Astrocyte (in vitro differentiated cells and primary cell): ENCODE data around the gene LITAF. TPM values are rescaled to one million over a fixed set of nuclear protein-coding genes. Genes with fewer than 3 reads are reported as not detected.
"Not testable (repeated sequence)": the region's sequence is repeated elsewhere in the genome, so short reads cannot be mapped to it uniquely, and the experiment has no call there.

Experiments used
- DNase-seq: peaks from one replicate; pipeline ENCODE4 v3.0.0-alpha.2; 2010; ENCODE audit warnings: low read depth
- FAIRE-seq: peaks from 2 replicates; lab custom pipeline; 2011; peaks lifted over from hg19 to GRCh38; lab: Jason Lieb, UNC
- H2AFZ ChIP-seq: 2 replicates; pipeline ENCODE4 v1.6.0; 2012; ENCODE audit warnings: low read depth, low read length, inconsistent platforms
- H3K27ac ChIP-seq: 2 replicates; pipeline ENCODE4 v1.5.1; 2011; ENCODE audit warnings: low read depth, low read length, inconsistent platforms
- H3K27me3 ChIP-seq: 2 replicates; pipeline ENCODE4 v1.6.0; 2011; ENCODE audit warnings: low read length, inconsistent platforms; ENCODE audit not compliant: insufficient read depth
- H3K36me3 ChIP-seq: 2 replicates; pipeline ENCODE4 v1.5.1; 2011; ENCODE audit warnings: low read length, inconsistent platforms; ENCODE audit not compliant: insufficient read depth
- H3K4me1 ChIP-seq: 2 replicates; pipeline ENCODE4 v1.5.1; 2011; ENCODE audit warnings: low read length, inconsistent platforms; ENCODE audit not compliant: insufficient read depth
- H3K4me2 ChIP-seq: 2 replicates; pipeline ENCODE4 v1.6.0; 2012; ENCODE audit warnings: low read length, inconsistent platforms
- H3K4me3 ChIP-seq: 2 replicates; pipeline ENCODE4 v1.5.1; 2011; ENCODE audit warnings: low read depth, mild to moderate bottlenecking, low read length, inconsistent platforms; ENCODE audit not compliant: insufficient read depth
- H3K79me2 ChIP-seq: 2 replicates; pipeline ENCODE4 v1.6.0; 2012; ENCODE audit warnings: mild to moderate bottlenecking, low read length, inconsistent platforms; ENCODE audit not compliant: insufficient read depth
- H3K9ac ChIP-seq: 2 replicates; pipeline ENCODE4 v1.6.0; 2012; ENCODE audit warnings: mild to moderate bottlenecking, low read length, inconsistent platforms
- H3K9me3 ChIP-seq: 2 replicates; pipeline ENCODE4 v1.5.1; 2012; ENCODE audit warnings: low read depth, mild to moderate bottlenecking, low read length, inconsistent platforms; ENCODE audit not compliant: insufficient read depth
- H4K20me1 ChIP-seq: 2 replicates; pipeline ENCODE4 v1.6.0; 2012; ENCODE audit warnings: low read length, inconsistent platforms; ENCODE audit not compliant: insufficient read depth
- H3K27ac Mint-ChIP-seq: one replicate; pipeline ENCODE4 v1.8.0; 2021; ENCODE audit warnings: mild to moderate bottlenecking, mixed read lengths; ENCODE audit not compliant: unreplicated experiment
- H3K27me3 Mint-ChIP-seq: one replicate; pipeline ENCODE4 v1.8.0; 2021; ENCODE audit warnings: low read depth, mixed read lengths; ENCODE audit not compliant: unreplicated experiment
- H3K36me3 Mint-ChIP-seq: one replicate; pipeline ENCODE4 v1.8.0; 2021; ENCODE audit warnings: low read depth, mixed read lengths; ENCODE audit not compliant: unreplicated experiment
- H3K4me1 Mint-ChIP-seq: one replicate; pipeline ENCODE4 v1.8.0; 2021; ENCODE audit warnings: low read depth, mixed read lengths; ENCODE audit not compliant: unreplicated experiment
- H3K4me3 Mint-ChIP-seq: one replicate; pipeline ENCODE4 v1.8.0; 2021; ENCODE audit warnings: mild to moderate bottlenecking, moderate library complexity, mixed read lengths; ENCODE audit not compliant: unreplicated experiment
- H3K9me3 Mint-ChIP-seq: one replicate; pipeline ENCODE4 v1.8.0; 2021; ENCODE audit warnings: mild to moderate bottlenecking, mixed read lengths; ENCODE audit not compliant: unreplicated experiment
- CTCF ChIP-seq: IDR thresholded peaks from 2 replicates; pipeline ENCODE4 v1.5.1; 2011; ENCODE audit warnings: low read depth, mild to moderate bottlenecking, inconsistent platforms, low read length, moderate library complexity; ENCODE audit not compliant: insufficient read depth
- EZH2 ChIP-seq: IDR thresholded peaks from 2 replicates; pipeline ENCODE4 v1.6.1; 2012; ENCODE audit warnings: mild to moderate bottlenecking, low read length, inconsistent platforms; ENCODE audit not compliant: insufficient read depth
- total RNA-seq: library from RNA; stranded (reverse); gene quantifications from 2 replicates; pipeline ENCODE4 v1.2.1, GENCODE V29; 2021

LITAF gene
- total RNA-seq, 1 donor from 2014 or later, result 113 TPM

- Histone ChIP-seq H3K9ac (no peak overlapping the region), H3K27ac (no peak overlapping the region), H3K9me3 (peaks cover 5% of the 10 kb centered on the region), H4K20me1 (peaks cover 47% of the 10 kb centered on the region), H3K4me3 (no peak overlapping the region), H3K4me1 (no peaks in the 10 kb centered on the region), H3K36me3 (no peaks in the 10 kb centered on the region), H3K27me3 (no peaks in the 10 kb centered on the region), H2AFZ (no peak overlapping the region), H3K4me2 (no peak overlapping the region), H3K79me2 (peaks cover 26% of the 10 kb centered on the region)
- peaks cover 6% of the 10 kb centered on the region for H3K9me3 Mint-ChIP-seq
- H3K4me1 Mint-ChIP-seq, result peaks cover 18% of the 10 kb centered on the region
- no peak for FAIRE-seq
- TF ChIP-seq CTCF (no peak), EZH2 (no peak)
- no peaks in the 10 kb centered on the region for H3K27me3 Mint-ChIP-seq
- peaks cover 23% of the 10 kb centered on the region for H3K36me3 Mint-ChIP-seq
- no peak for DNase-seq
- H3K4me3 Mint-ChIP-seq, result no peak overlapping the region
- H3K27ac Mint-ChIP-seq, result no peak overlapping the region
Measured at GRCh38 chr16:11560701-11561453, 25.8 kb downstream of the LITAF start.

- H3K4me3 ChIP-seq, H3K36me3 ChIP-seq, H3K9me3 ChIP-seq, H3K27me3 Mint-ChIP-seq, H3K4me1 ChIP-seq, H3K4me3 Mint-ChIP-seq, H3K27me3 ChIP-seq, H2AFZ ChIP-seq, H3K27ac Mint-ChIP-seq, DNase-seq, H3K9ac ChIP-seq, FAIRE-seq, H3K27ac ChIP-seq, H3K4me2 ChIP-seq: not testable (repeated sequence)
- Histone ChIP-seq H4K20me1 (peaks cover 35% of the 10 kb centered on the region), H3K79me2 (peaks cover 20% of the 10 kb centered on the region)
- Mint-ChIP-seq H3K9me3 (peaks cover 11% of the 10 kb centered on the region), H3K4me1 (peaks cover 18% of the 10 kb centered on the region), H3K36me3 (peaks cover 33% of the 10 kb centered on the region)
Measured at GRCh38 chr16:11558308-11558823, 28.4 kb downstream of the LITAF start.

- Mint-ChIP-seq H3K4me1 (peaks cover 18% of the 10 kb centered on the region), H3K27ac (peak overlapping the region; percentile 47), H3K9me3 (peaks cover 11% of the 10 kb centered on the region), H3K36me3 (peaks cover 33% of the 10 kb centered on the region), H3K4me3 (no peak overlapping the region), H3K27me3 (no peaks in the 10 kb centered on the region)
- Histone ChIP-seq H3K36me3 (peaks cover 5% of the 10 kb centered on the region), H3K9ac (no peak overlapping the region), H4K20me1 (peaks cover 32% of the 10 kb centered on the region), H3K4me3 (no peak overlapping the region), H3K4me1 (no peaks in the 10 kb centered on the region), H3K27me3 (no peaks in the 10 kb centered on the region), H3K9me3 (peaks cover 7% of the 10 kb centered on the region), H2AFZ (no peak overlapping the region), H3K27ac (no peak overlapping the region), H3K79me2 (peaks cover 20% of the 10 kb centered on the region), H3K4me2 (no peak overlapping the region)
- TF ChIP-seq EZH2, result no peak
- DNase-seq (no peak), FAIRE-seq (no peak)
Measured at GRCh38 chr16:11557801-11558200, 28.9 kb downstream of the LITAF start.
